ENCODE results near the gene MORN5.

DNA sequence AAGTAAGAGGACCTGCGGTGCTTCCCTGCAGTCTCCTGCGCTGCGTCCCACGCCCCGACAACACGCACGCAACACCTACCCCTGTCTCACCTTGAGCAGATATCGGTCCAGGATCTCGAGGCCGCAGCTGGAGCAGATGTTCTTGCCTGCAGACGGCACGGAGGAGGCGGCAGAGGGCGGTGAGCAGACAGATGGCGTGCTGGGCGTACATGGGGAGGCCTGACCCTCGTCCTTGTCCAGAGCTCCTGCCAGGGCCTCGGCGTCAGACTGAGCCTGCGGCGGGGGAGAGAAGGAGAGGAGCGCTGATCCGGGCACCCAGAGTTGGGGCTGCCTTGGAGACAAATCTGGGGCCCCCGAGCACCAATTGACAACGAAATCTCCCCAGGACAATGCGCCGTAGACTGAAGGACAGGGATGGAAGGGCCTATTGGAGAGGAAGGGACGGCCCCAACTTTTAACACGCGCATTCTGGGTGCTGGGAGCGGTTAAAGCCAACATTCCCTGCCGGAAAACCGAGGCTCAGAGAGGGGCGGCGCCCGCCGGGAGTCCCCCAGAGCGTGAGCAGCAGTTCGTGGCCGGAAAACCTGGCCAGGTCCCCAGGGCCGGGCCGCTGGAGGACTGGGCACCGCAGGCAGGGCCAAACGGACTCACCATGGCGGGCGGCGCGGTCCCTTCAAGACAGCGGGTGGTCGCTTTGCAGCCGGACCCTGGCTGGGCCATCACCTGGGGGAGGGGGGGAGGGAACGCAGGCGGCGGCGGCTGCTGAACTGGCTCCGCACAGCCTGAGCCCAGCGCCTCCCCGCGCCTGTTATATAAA lies 67.3 kb downstream of the MORN5 start:
- TF ChIP-seq CTCF (IDR thresholded peaks at IDR 0.05) (no peak), EZH2 (IDR thresholded peaks at IDR 0.05; ENCODE audit: borderline replicate concordance, insufficient read depth, low read depth, low read length, poor library complexity, severe bottlenecking) (no peak)
